ENCODE results near the gene FBXO9.

DNA sequence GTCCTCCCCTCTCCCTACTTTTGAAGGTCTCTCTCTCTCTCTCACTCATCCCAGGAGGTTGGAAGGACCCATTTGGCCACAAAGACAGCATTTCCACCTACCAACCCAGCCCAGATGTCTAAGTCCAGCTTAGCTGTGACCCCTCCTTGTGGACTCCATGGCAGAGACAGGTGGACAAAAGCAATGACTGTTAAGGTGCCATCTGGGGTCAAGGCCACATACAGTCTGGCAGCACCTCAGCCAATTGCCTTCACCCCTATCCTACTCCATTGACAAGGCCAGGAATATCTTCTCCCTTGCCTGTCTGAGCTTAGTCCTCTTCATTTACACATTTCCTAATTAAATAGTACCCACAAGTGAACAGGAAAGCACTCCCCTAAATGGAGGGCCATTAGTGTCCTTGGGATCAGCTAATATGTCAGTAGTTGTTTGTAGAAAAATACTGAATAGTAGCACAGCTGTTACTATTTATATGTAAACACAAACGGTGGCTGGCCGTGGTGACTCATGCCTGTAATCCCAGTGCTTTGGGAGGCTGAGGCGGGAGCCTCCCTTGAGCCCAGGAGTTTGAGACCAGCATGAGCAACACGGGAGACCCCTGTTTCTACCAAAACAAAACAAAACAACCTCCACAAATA lies 54.7 kb downstream of the FBXO9 start:
- TF ChIP-seq, protein P1, sequence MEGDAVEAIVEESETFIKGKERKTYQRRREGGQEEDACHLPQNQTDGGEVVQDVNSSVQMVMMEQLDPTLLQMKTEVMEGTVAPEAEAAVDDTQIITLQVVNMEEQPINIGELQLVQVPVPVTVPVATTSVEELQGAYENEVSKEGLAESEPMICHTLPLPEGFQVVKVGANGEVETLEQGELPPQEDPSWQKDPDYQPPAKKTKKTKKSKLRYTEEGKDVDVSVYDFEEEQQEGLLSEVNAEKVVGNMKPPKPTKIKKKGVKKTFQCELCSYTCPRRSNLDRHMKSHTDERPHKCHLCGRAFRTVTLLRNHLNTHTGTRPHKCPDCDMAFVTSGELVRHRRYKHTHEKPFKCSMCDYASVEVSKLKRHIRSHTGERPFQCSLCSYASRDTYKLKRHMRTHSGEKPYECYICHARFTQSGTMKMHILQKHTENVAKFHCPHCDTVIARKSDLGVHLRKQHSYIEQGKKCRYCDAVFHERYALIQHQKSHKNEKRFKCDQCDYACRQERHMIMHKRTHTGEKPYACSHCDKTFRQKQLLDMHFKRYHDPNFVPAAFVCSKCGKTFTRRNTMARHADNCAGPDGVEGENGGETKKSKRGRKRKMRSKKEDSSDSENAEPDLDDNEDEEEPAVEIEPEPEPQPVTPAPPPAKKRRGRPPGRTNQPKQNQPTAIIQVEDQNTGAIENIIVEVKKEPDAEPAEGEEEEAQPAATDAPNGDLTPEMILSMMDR (IDR thresholded peaks at IDR 0.05; ENCODE audit: low read depth, low read length, poor library complexity, severe bottlenecking) = no peak
- no peak for TF ChIP-seq EZH2phosphoT487 (IDR thresholded peaks at IDR 0.05; ENCODE audit: borderline replicate concordance, low read length)
